Measurements from ENCODE around the gene SH3TC2. TPM values are rescaled to one million over a fixed set of nuclear protein-coding genes. Genes with fewer than 3 reads are reported as not detected.

SH3TC2 gene
- total RNA-seq (2022; extraction: Qiagen RNA extraction) = 0.33 to 0.76 TPM (median 0.44 TPM) in 5 replicates

GRCh38 chr5:149063017-149063687 lies at the start of gene SH3TC2:
SH3TC2 (minus strand) TSS chr5:149063062; CDS start chr5:149063022, 40 bp downstream.

Other genes with a start within 250 kb of the SH3TC2 start
- gene ADRB2, start 236.5 kb downstream of the SH3TC2 start, total RNA-seq (2022; extraction: Qiagen RNA extraction) = 0.92 to 1.4 TPM (median 0.93 TPM) in 5 replicates
- 21.7 to 27.2 TPM (median 21.9 TPM) in 5 replicates for gene ABLIM3, start 78.4 kb upstream of the SH3TC2 start, total RNA-seq (2022; extraction: Qiagen RNA extraction)
- gene AFAP1L1, start 208.8 kb upstream of the SH3TC2 start, total RNA-seq (2022; extraction: Qiagen RNA extraction) = 9.9 to 14.9 TPM (median 13.1 TPM) in 5 replicates

All from A549 treated with Mapracorat at 1 μM for 4 hours (cell line).